GM12892 (cell line): Measurements from ENCODE around the gene CAPZA3.

Experiments
- POLR2AphosphoS5 ChIP-seq: IDR thresholded peaks from 2 replicates; pipeline ENCODE4 v1.6.1; 2011; ENCODE audit warnings: low read depth, low read length, control low read depth
- TAF1 ChIP-seq: IDR thresholded peaks from 2 replicates; pipeline ENCODE4 v1.6.1; 2011; ENCODE audit warnings: low read depth, mild to moderate bottlenecking, control low read depth, low read length, borderline replicate concordance

- TF ChIP-seq TAF1 (no peak), POLR2AphosphoS5 (no peak)
Observed at GRCh38 chr12:18716236-18716635, 21.7 kb upstream of the CAPZA3 start.
